Measurements from ENCODE around the gene ROBO1. TPM values are rescaled to one million over a fixed set of nuclear protein-coding genes. Genes with fewer than 3 reads are reported as not detected.

The ROBO1 gene
- total and polyA plus RNA-seq, 2 of the 8 experiments (the other 6 are each of a cell fraction or from before 2014, with no cell fraction given), result 51.4 to 91.0 TPM

- Histone ChIP-seq H3K9me3 (ENCODE audit: insufficient read depth in 2 of 2, low read depth in 1 of 2, low read length in 1 of 2) (no peaks in the 10 kb centered on the region), H3K4me3 (ENCODE audit: extremely low read depth in 1 of 4, insufficient read depth in 2 of 4, low read depth in 3 of 4, low read length in 4 of 4) (no peak overlapping the region), H2BK5ac (ENCODE audit: low read depth, low read length) (no peak overlapping the region), H3K27me3 (replicated peaks in 1 of 4; ENCODE audit: control insufficient read depth in 3 of 4, extremely low read depth in 1 of 4, insufficient read depth in 3 of 4, low read length in 3 of 4) (peaks cover 0 to 1% (median 0%) of the 10 kb centered on the region in 4 experiments; a peak in 1 of 7 replicates), H4K5ac (ENCODE audit: insufficient read length, low read depth, low read length) (no peak overlapping the region), H3K4ac (replicated peaks; ENCODE audit: insufficient read length, low read depth, low read length) (no peak overlapping the region), H4K91ac (replicated peaks; ENCODE audit: insufficient read length, low read length) (no peak overlapping the region), H3K4me2 (ENCODE audit: insufficient read depth in 1 of 2, low read depth in 2 of 2, low read length in 2 of 2) (no peak overlapping the region), H4K20me1 (replicated peaks in 1 of 2; ENCODE audit: control insufficient read depth in 1 of 2, insufficient read depth in 2 of 2, low read length in 2 of 2) (no peaks in the 10 kb centered on the region), H3K18ac (ENCODE audit: extremely low read depth, low read length) (no peak overlapping the region), H3K23me2 (ENCODE audit: low read depth, low read length) (no peaks in the 10 kb centered on the region), H3K56ac (replicated peaks; ENCODE audit: insufficient read length, low read depth, low read length) (no peak overlapping the region), H4K8ac (ENCODE audit: extremely low read depth, insufficient read depth, low read length) (no peak overlapping the region), H2BK15ac (ENCODE audit: low read length) (no peak overlapping the region), H2AFZ (ENCODE audit: low read length) (no peak overlapping the region), H2AK5ac (ENCODE audit: low read depth, low read length) (no peak overlapping the region), H3K79me1 (ENCODE audit: low read depth, low read length) (no peaks in the 10 kb centered on the region), H2BK20ac (ENCODE audit: low read length) (no peak overlapping the region), H2BK12ac (ENCODE audit: low read depth, low read length) (no peak overlapping the region; the same call in 1 of the 2 replicates), H2BK120ac (replicated peaks; ENCODE audit: low read depth, low read length) (no peak overlapping the region), H3K36me3 (ENCODE audit: control insufficient read depth in 2 of 4, insufficient read depth in 4 of 4, low read length in 3 of 4) (no peaks in the 10 kb centered on the region), H3K27ac (ENCODE audit: low read depth, low read length) (no peak overlapping the region), H3K79me2 (ENCODE audit: control insufficient read depth in 1 of 2, insufficient read depth in 2 of 2, low read length in 2 of 2) (no peaks in the 10 kb centered on the region), H3K23ac (ENCODE audit: insufficient read length) (no peak overlapping the region), H3K9ac (replicated peaks in 1 of 4; ENCODE audit: extremely low read depth in 1 of 4, low read depth in 3 of 4, low read length in 3 of 4) (no peak overlapping the region), H3K4me1 (replicated peaks in 1 of 4; ENCODE audit: control insufficient read depth in 3 of 4, insufficient read depth in 4 of 4, low read length in 3 of 4) (peaks cover 0 to 2% (median 0%) of the 10 kb centered on the region in 4 experiments; a peak in 1 of 7 replicates), H3K14ac (ENCODE audit: insufficient read length) (no peak overlapping the region)
- DNase-seq (ENCODE audit: low read depth in 1 of 2, low spot score in 2 of 2) (no peak), FAIRE-seq (no peak)
- WGBS, 2 experiments (ENCODE audit: extremely low coverage in 1 of 2, insufficient coverage in 1 of 2, insufficient read length in 1 of 2, insufficient replicate concordance in 2 of 2, low coverage in 1 of 2, low lambda C conversion rate in 2 of 2, missing lambda C conversion rate in 1 of 2), result 95% methylated on average over 4 of the region's 4 CpGs; no CpG with 5 or more reads in 1 of the 2 experiments
- CTCF ChIA-PET (ENCODE audit: partially characterized antibody), result interaction anchor here (0.7 to 3.9 kb wide), 2 partner anchors 12 to 19 kb away, joined by 3 to 12 read pairs; no protein-coding TSS in a partner anchor
- TF ChIP-seq SUZ12 (IDR thresholded peaks at IDR 0.05; ENCODE audit: low read length) (no peak), ASH2L (IDR thresholded peaks at IDR 0.05; ENCODE audit: low read length) (no peak), RBBP5 (IDR thresholded peaks at IDR 0.05; ENCODE audit: borderline replicate concordance, low read depth, low read length) (no peak), SIX5 (IDR thresholded peaks at IDR 0.05; ENCODE audit: low read depth, low read length) (no peak), PHF8 (conservative IDR thresholded peaks at IDR 0.05; ENCODE audit: low read depth, low read length) (no peak), POLR2AphosphoS5 (IDR thresholded peaks at IDR 0.05; ENCODE audit: low read depth, low read length) (no peak)
- TF ChIP-seq, protein P1, sequence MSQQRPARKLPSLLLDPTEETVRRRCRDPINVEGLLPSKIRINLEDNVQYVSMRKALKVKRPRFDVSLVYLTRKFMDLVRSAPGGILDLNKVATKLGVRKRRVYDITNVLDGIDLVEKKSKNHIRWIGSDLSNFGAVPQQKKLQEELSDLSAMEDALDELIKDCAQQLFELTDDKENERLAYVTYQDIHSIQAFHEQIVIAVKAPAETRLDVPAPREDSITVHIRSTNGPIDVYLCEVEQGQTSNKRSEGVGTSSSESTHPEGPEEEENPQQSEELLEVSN (IDR thresholded peaks at IDR 0.05), result no peak
- POLR2A ChIA-PET (ENCODE audit: partially characterized antibody), result no interaction called here
Observed at GRCh38 chr3:79380581-79380980, 387.2 kb downstream of the ROBO1 start.
